ENCODE results near the gene ASB3. TPM values are rescaled to one million over a fixed set of nuclear protein-coding genes. Genes with fewer than 3 reads are reported as not detected.

ASB3 gene
- total RNA-seq, 1 experiment from 2014 or later: 23.1 TPM

DNA sequence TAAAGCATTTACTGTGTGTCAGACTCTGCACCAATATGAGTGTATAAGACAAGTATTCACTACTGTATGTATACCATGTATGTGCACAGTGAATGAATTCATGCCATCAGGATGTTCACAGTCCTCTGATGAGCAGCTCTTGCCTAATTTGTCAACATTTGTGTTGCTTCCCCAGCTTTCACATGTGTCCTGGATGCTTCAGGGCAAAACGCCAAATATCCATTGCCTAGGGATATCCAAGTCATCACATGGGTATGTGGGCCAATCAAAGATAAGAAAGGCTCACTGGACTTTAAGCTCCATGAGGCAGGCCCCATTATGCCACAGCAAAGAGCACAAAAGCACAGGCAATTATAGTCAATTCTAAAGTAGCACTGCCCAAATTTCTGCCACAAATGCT lies 153.3 kb downstream of the ASB3 start:
- no peaks in the 10 kb centered on the region for H4K20me1 ChIP-seq (ENCODE audit: control insufficient read depth, insufficient read depth, insufficient read length)
- H3K27ac ChIP-seq (ENCODE audit: insufficient read length, low read depth, low read length): no peak overlapping the region
- no peak overlapping the region for H2BK5ac ChIP-seq (ENCODE audit: insufficient read length, low read length)
- H3K56ac ChIP-seq (ENCODE audit: insufficient read length, low read depth, low read length): no peak overlapping the region
- H3K79me1 ChIP-seq (ENCODE audit: insufficient read depth, low read depth, low read length, poor library complexity, severe bottlenecking): no peaks in the 10 kb centered on the region
- H3K9ac ChIP-seq (ENCODE audit: extremely low read depth, insufficient read length, low read length): no peak overlapping the region
- Mint-ChIP-seq H3K36me3 (ENCODE audit: insufficient read depth in 1 of 3, low read depth in 3 of 3) (0 out of 7 replicates have a peak, but pooled peaks cover 0 to under 1% (median 0%) of the 10 kb centered on the region in 3 experiments), H3K4me1 (peaks cover 7 to 10% of the 10 kb centered on the region in 2 experiments), H3K9me3 (no peaks in the 10 kb centered on the region), H3K27me3 (ENCODE audit: low read depth) (no peaks in the 10 kb centered on the region), H3K27ac (no peak overlapping the region; a peak in 1 of 7 replicates), H3K4me3 (no peak overlapping the region)
- H3K4me2 ChIP-seq (ENCODE audit: insufficient read depth, insufficient read length, low read length): no peak overlapping the region
- no peaks in the 10 kb centered on the region for H3K23me2 ChIP-seq (ENCODE audit: insufficient read length, low read depth, low read length, poor library complexity, severe bottlenecking)
- H2AFZ ChIP-seq (ENCODE audit: low read length): no peak overlapping the region
- TF ChIP-seq, protein P1, sequence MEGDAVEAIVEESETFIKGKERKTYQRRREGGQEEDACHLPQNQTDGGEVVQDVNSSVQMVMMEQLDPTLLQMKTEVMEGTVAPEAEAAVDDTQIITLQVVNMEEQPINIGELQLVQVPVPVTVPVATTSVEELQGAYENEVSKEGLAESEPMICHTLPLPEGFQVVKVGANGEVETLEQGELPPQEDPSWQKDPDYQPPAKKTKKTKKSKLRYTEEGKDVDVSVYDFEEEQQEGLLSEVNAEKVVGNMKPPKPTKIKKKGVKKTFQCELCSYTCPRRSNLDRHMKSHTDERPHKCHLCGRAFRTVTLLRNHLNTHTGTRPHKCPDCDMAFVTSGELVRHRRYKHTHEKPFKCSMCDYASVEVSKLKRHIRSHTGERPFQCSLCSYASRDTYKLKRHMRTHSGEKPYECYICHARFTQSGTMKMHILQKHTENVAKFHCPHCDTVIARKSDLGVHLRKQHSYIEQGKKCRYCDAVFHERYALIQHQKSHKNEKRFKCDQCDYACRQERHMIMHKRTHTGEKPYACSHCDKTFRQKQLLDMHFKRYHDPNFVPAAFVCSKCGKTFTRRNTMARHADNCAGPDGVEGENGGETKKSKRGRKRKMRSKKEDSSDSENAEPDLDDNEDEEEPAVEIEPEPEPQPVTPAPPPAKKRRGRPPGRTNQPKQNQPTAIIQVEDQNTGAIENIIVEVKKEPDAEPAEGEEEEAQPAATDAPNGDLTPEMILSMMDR (conservative IDR thresholded peaks at IDR 0.05): no peak
- H3K4me1 ChIP-seq (ENCODE audit: insufficient read depth, low read length): no peaks in the 10 kb centered on the region
- H2BK12ac ChIP-seq (ENCODE audit: insufficient read length, low read depth, low read length): no peak overlapping the region
- H2BK120ac ChIP-seq (ENCODE audit: low read depth, low read length, poor library complexity, severe bottlenecking): no peak overlapping the region
- no peak overlapping the region for H4K8ac ChIP-seq (replicated peaks; ENCODE audit: insufficient read length, low read depth, low read length)
- no peak overlapping the region for H3T11ph ChIP-seq (ENCODE audit: low read length)
- H3K79me2 ChIP-seq (ENCODE audit: insufficient read depth, low read length): no peaks in the 10 kb centered on the region
- no peaks in the 10 kb centered on the region for H3K9me3 ChIP-seq (ENCODE audit: control insufficient read depth, low read depth, low read length)
- H2BK15ac ChIP-seq (ENCODE audit: low read depth, low read length): no peak overlapping the region
- no peak overlapping the region for H3K14ac ChIP-seq (ENCODE audit: insufficient read depth, low read length)
- no peak overlapping the region for H2AK5ac ChIP-seq (ENCODE audit: insufficient read length, low read length)
- no peaks in the 10 kb centered on the region for H3K27me3 ChIP-seq (ENCODE audit: insufficient read depth, low read length)
- no peak overlapping the region for H3K4ac ChIP-seq (ENCODE audit: low read depth, low read length)
- no peak for DNase-seq
- H4K5ac ChIP-seq (ENCODE audit: insufficient read length, low read depth, low read length): no peak overlapping the region
- H2BK20ac ChIP-seq (ENCODE audit: low read depth, low read length, poor library complexity, severe bottlenecking): no peak overlapping the region
- H4K91ac ChIP-seq (ENCODE audit: insufficient read length, low read depth, low read length): no peak overlapping the region
- H3K23ac ChIP-seq (ENCODE audit: insufficient read length, low read depth, low read length): no peak overlapping the region
- WGBS (ENCODE audit: extremely low coverage, insufficient read length, low lambda C conversion rate): no CpG with 5 or more reads among the region's 1 CpG
- no peak overlapping the region for H3K18ac ChIP-seq (ENCODE audit: insufficient read length, low read depth, low read length)

Measured in H9 (cell line).